Measurements from ENCODE around the gene HMGN1.
"Not testable (repeated sequence)": the region's sequence is repeated elsewhere in the genome, so short reads cannot be mapped to it uniquely, and the experiment has no call there.

The HMGN1 gene

GRCh38 chr21:39348355-39349210 lies at the start of gene HMGN1:
Gene HMGN1, minus strand, starts transcription at chr21:39349088. Its CDS starts 171 bp downstream, at chr21:39348917.
- peak; percentile 83 to 94 (median 84) for DNase-seq

GRCh38 chr21:39397646-39398385 lies 48.9 kb upstream of the HMGN1 start:
- peak; percentile 32 to 55 (median 51) for DNase-seq

GRCh38 chr21:39392981-39393380 lies 44.1 kb upstream of the HMGN1 start:
- no peak for DNase-seq

GRCh38 chr21:39390212-39390765 lies 41.4 kb upstream of the HMGN1 start:
- DNase-seq = no peak

- DNase-seq = no peak
These were observed 39.9 kb upstream of the HMGN1 start for GRCh38 chr21:39388811-39389155.

DNA sequence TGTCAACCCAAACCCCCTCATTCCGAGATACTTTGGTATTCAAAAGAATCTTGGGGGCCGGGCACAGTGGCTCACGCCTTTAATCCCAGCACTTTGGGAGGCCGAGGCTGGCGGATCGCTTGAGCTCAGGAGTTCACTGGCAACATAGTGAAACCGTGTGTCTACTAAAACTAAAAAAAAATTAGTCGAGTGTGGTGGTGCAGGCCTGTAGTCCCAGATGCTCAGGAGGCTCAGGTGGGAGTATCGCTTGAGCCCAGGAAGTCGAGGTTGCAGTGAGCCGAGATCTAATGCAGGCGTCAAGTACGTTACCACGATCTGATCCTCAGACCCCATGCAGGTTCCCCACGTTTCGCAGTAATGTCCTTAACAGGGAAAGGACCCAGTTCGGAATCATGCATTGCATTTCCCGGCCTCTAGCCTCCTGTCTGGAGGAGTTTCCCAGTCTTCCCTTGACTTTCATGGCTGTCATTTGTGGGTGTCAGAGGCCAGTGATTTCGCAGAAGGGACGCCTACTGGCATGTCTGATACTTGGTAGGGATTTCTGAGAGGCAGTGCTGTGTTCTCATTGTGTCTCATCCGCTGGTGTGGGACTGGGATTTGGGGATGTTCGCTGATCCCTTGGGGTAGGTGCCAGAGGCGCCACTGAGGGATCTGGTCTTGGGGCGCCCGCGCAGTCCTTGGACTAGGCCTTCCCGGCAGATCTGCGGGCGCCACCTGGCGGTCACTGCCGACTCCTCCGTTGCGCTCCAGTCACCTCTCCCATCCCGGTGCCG lies 39.3 kb upstream of the HMGN1 start:
- DNase-seq = peak; percentile 92 to 96 (median 94)

- peak; percentile 90 to 94 (median 93) for DNase-seq
These were observed 38.7 kb upstream of the HMGN1 start for GRCh38 chr21:39387461-39388037.

DNA sequence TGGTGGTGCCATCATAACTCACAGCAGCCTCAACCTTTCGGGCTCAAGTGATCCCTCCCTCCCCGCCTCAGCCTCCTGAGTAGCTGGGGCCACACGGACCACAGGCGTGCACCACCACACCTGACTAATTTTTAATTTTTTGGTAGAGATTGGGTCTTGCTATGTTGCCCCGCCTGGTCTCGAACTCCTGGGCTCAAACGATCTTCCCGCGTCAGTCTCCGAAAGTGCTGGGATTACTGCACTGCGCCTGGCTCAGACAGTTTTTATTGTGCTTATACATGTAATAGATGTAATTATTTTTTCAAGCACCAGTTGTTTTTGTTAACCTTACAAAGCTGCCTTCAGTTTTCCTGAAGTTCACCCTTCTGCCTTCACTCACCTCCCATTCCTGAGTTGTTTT lies 38.0 kb upstream of the HMGN1 start:
- no peak for DNase-seq

DNA sequence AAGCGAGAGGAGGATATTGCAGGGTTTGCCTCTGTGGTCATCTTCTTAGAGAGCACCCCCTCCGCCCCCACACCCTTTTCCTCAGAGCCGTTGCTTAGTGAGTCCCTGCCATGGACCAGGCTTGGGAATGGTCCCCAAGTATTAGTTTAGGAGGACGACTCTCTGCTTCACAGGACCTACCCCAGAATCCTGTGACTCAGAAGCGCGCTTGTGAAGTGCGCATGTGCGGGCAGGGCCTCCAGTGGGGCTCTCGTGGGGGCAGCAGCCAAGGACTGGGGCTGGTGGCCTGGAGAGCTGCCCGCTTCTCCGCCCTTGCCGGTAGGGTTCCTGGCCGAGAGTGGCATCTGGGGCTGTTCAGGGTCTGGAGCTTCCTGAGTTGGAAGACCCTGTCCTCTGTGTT lies 37.3 kb upstream of the HMGN1 start:
- DNase-seq = no peak

GRCh38 chr21:39385299-39386145 lies 36.6 kb upstream of the HMGN1 start:
- DNase-seq = peak; percentile 72 to 83 (median 78)

GRCh38 chr21:39384674-39385298 lies 35.9 kb upstream of the HMGN1 start:
- DNase-seq = no peak

DNA sequence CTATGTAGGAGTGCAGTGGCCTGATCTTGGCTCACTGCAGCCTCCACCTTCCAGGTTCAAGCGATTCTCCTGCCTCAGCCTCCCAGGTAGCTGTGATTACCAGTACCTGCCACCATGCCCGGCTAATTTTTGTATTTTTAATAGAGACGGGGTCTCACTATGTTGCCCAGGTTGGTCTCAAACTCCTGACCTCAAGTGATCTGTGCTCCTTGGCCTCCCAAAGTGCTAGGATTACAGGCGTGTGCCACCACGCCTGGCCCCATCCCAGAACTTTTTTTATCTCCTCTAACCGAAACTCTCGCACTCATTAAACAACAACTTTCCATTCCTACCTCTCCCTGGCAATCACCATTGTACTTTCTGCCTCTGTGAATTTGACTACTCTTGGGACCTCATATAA lies 33.2 kb upstream of the HMGN1 start:
- DNase-seq = not testable (repeated sequence)

DNA sequence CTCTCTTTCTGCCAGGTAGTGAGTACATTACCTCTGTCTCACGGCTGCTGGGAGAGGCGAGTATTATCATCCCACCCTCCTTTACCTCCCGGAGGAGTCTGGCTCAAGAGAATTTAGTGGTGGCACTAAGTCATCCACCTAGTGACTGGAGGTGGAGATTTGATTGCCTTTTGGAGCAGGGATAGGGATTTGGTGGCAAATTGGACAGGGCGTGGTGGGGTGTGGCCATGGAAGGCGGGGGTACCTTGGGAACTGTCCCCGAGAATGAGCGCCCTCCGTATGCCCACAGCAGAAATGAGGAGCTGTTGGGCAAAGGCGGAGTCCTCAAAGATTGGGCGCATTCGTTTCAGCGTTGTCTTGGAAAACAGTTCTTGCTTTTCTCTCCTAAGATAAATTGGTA lies 32.1 kb upstream of the HMGN1 start:
- DNase-seq = no peak

DNA sequence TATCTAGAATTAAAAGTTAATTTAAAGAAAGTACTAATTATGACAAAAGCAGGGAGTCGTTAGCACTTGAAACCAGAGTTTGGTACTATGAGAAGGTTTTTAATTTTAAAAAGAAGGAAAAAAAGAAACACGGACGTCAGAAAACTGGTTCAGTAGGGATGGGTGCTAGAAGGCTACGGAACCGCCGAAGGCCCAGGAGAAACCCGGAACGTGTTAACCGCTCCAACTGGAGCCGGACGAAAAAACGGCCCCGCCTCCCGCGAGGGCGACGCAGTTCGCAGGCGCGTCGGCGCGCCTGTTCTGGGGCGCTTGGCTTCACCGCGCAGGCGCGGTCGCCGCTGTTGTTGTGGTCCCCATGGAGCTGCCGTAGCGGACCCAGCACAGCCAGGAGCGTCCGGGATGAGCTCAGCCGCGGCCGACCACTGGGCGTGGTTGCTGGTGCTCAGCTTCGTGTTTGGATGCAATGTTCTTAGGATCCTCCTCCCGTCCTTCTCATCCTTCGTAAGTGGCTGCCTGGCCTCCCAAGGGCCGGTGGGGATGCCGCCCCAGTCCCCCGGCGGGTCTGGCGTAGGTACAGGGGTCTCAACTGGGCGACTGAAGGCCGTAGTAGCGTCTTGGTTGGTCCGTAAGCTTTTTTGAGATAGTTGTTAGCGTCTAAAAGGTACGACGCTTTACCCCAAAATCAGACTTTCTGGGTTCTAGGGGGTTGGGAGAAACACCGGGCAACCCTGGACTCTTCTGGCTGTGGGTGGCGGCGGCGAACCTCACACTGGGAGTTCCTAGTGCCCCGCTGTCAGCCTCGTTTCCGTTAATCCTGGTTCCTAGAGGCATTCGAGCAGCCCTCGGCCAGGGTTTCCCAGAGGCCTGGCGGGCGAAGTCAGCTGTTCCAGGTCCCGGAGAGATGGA lies 31.4 kb upstream of the HMGN1 start:
- DNase-seq = peak; percentile 98

DNA sequence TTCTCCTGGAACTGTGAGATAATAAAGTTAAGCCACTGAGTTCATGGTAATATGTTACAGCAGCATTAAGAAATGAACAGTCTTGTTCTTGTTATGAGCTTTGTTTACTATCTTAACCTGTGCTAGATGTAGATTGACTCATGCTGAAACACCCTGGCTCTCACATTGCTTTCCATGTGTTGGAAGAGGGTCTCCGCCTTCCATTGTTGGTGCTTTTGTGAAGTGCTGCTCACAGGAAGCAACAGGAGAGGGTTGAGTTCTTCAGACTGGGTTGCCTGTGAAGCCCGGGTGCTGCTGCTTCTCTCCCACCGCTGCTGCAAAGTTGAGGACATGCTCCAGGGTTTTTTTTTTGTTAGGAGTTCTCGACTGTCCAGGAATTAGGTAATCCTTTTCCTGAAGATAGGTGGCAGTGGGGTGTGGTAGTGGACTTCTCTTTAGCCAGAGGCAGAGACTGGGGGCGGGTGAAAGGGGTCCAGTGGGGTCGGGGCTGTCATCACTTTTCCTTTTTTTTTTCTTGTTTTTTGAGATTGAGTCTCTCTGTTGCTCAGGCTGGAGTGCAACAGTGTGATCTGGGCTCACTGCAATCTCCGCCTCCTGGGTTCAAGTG lies 28.7 kb upstream of the HMGN1 start:
- no peak for DNase-seq

- no peak for DNase-seq
These were observed 26.6 kb upstream of the HMGN1 start for GRCh38 chr21:39375446-39375845.

DNA sequence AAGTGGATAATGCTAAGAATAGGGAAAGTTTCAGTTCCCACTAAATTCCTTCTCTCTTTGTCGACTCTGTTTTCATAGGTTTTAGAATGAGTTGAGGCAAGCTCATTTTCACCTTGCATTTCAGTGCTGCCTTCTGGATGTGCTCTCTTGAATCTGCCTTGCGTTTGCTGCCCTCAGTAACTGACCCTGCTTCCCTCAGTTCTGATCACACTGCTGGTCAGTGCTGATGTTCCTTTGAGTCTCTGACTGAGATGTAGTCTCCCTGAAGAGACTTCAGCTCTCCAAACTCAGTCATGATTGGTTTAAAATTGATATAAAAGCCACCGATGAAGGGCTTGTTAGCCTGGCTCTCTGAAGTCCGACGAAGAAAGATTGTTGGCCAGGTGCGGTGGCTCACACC lies 25.2 kb upstream of the HMGN1 start:
- DNase-seq = no peak

GRCh38 chr21:39373634-39374033 lies 24.7 kb upstream of the HMGN1 start:
- peak; percentile 43 to 52 (median 52) for DNase-seq

DNA sequence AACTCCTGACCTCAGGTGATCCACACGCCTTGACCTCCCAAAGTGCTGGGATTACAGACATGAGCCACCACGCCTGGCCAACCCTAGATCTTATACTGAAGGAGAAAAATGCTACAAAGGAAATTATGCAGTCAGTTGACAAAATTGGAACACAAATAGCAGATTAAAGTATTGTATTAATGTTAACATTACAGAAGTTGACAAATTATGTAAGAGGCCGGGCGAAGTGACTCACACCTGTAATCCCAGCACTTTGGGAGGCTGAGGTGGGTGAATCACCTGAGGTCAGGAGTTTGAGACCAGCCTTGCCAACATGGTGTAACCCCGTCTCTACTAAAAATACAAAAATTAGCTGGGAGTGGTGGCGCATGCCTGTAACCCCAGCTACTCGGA lies 21.0 kb upstream of the HMGN1 start:
- DNase-seq = not testable (repeated sequence)

- no peak for DNase-seq
These were observed 18.9 kb upstream of the HMGN1 start for GRCh38 chr21:39367783-39368182.

All from suppressor macrophage treated with lipopolysaccharide for 1 hour (primary cell).